Gastroesophageal sphincter (tissue), 4 donors: ENCODE measurements around the gene MCC. TPM values are rescaled to one million over a fixed set of nuclear protein-coding genes. Genes with fewer than 3 reads are reported as not detected.

Experiments
- ATAC-seq: fragments of 150-250 bp; one replicate; pipeline ENCODE4 v1.9.1; 2016; ENCODE audit warnings: mild to moderate bottlenecking, moderate library complexity
- H3K27ac ChIP-seq, 4 donors: fragments of 200-600 bp; sonication (generic) in 3 of 4; 1 replicate in 3 of 4; 2 replicates in 1 of 4; pipeline ENCODE4 v1.5.1; 2016 to 2019
- H3K27me3 ChIP-seq: fragments of 200-600 bp; sonication (generic); one replicate; pipeline ENCODE4 v1.5.1; 2019
- H3K36me3 ChIP-seq, 2 donors: fragments of 200-600 bp; sonication (generic); one replicate each; pipeline ENCODE4 v1.5.1; 2019; ENCODE audit warnings: control low read depth in 1 of 2
- H3K4me1 ChIP-seq, 3 donors: fragments of 200-600 bp; sonication (generic); 1 replicate in 2 of 3; 2 replicates in 1 of 3; pipeline ENCODE4 v1.5.1; 2016 to 2019; ENCODE audit warnings: control low read depth in 2 of 3
- H3K4me3 ChIP-seq, 2 donors: fragments of 200-600 bp; sonication (generic); one replicate each; pipeline ENCODE4 v1.5.1; 2019; ENCODE audit warnings: mild to moderate bottlenecking in 1 of 2, moderate library complexity in 1 of 2
- H3K9me3 ChIP-seq, 3 donors: fragments of 200-600 bp; sonication (generic); one replicate each; pipeline ENCODE4 v1.5.1; 2017 to 2019; ENCODE audit warnings: control low read depth in 2 of 3
- EP300 ChIP-seq: sonication (generic); formaldehyde crosslinking; IDR thresholded peaks from one replicate; pipeline ENCODE4 v1.6.1; 2017; ENCODE audit warnings: antibody characterized with exemption, mild to moderate bottlenecking
- POLR2A ChIP-seq, 2 donors: fragments of 450-650 bp; IDR thresholded peaks; one replicate each; pipeline ENCODE4 v1.6.1; 2017; ENCODE audit warnings: antibody characterized with exemption in 2 of 2, mild to moderate bottlenecking in 2 of 2, moderate library complexity in 1 of 2
- POLR2AphosphoS5 ChIP-seq: sonication (generic); formaldehyde crosslinking; IDR thresholded peaks from one replicate; pipeline ENCODE4 v1.6.1; 2017; ENCODE audit warnings: antibody characterized with exemption
- WGBS, 2 donors: methylation state at CpG; one replicate each; pipeline ENCODE4 v1.1.5; 2018; ENCODE audit warnings: low coverage in 1 of 2; 5-methylcytosine and 5-hydroxymethylcytosine counted together
- total RNA-seq, 4 donors: library from RNA; depleted of rRNA; stranded (reverse); fragments of >200 nt; gene quantifications; one replicate each; pipeline ENCODE4 v1.1.0, GENCODE V29; 2016
- TF ChIP-seq, protein P1 (sequence below), 4 experiments: fragments of 200-600 bp in 2 of 4; fragments of 450-650 bp in 2 of 4; sonication (generic) in 1 of 4; IDR thresholded peaks; one replicate each; pipeline ENCODE4 v1.5.1; 2017 to 2019; ENCODE audit warnings: antibody characterized with exemption in 4 of 4, mild to moderate bottlenecking in 2 of 4, moderate library complexity in 2 of 4

The MCC gene
- total RNA-seq, 4 donors from 2014 or later: 20.5 to 28.7 (median 23.5) TPM

- WGBS, 2 donors: 56 to 74% methylated on average over 3 of the region's 5 CpGs
- TF ChIP-seq, protein P1, sequence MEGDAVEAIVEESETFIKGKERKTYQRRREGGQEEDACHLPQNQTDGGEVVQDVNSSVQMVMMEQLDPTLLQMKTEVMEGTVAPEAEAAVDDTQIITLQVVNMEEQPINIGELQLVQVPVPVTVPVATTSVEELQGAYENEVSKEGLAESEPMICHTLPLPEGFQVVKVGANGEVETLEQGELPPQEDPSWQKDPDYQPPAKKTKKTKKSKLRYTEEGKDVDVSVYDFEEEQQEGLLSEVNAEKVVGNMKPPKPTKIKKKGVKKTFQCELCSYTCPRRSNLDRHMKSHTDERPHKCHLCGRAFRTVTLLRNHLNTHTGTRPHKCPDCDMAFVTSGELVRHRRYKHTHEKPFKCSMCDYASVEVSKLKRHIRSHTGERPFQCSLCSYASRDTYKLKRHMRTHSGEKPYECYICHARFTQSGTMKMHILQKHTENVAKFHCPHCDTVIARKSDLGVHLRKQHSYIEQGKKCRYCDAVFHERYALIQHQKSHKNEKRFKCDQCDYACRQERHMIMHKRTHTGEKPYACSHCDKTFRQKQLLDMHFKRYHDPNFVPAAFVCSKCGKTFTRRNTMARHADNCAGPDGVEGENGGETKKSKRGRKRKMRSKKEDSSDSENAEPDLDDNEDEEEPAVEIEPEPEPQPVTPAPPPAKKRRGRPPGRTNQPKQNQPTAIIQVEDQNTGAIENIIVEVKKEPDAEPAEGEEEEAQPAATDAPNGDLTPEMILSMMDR (IDR thresholded peaks at IDR 0.05): no peak
- no peak for TF ChIP-seq EP300
- no peak for TF ChIP-seq POLR2A (IDR thresholded peaks at IDR 0.05)
- TF ChIP-seq POLR2AphosphoS5: no peak
- Histone ChIP-seq H3K4me1 (peaks cover 0 to 19% (median 0%) of the 10 kb centered on the region in 3 donors), H3K27me3 (no peaks in the 10 kb centered on the region), H3K36me3 (no peaks in the 10 kb centered on the region), H3K4me3 (no peak overlapping the region), H3K27ac (no peak overlapping the region), H3K9me3 (no peaks in the 10 kb centered on the region)
- no peak for ATAC-seq
Observed at GRCh38 chr5:113156271-113156877, 331.9 kb downstream of the MCC start.

GRCh38 chr5:113153512-113154097, 334.6 kb downstream of the MCC start:
- no peaks in the 10 kb centered on the region for H3K36me3 ChIP-seq
- no peak overlapping the region for H3K4me3 ChIP-seq
- H3K27ac ChIP-seq: no peak overlapping the region
- peaks cover 0 to 14% (median 0%) of the 10 kb centered on the region in 3 donors for H3K4me1 ChIP-seq
- H3K9me3 ChIP-seq: no peaks in the 10 kb centered on the region
- WGBS, 2 donors: 77 to 80% methylated on average over 1 of the region's 1 CpG
- no peaks in the 10 kb centered on the region for H3K27me3 ChIP-seq
- no peak for TF ChIP-seq EP300
- no peak for TF ChIP-seq POLR2AphosphoS5
- TF ChIP-seq, protein P1 (IDR thresholded peaks at IDR 0.05): no peak
- no peak for TF ChIP-seq POLR2A (IDR thresholded peaks at IDR 0.05)
- no peak for ATAC-seq

DNA sequence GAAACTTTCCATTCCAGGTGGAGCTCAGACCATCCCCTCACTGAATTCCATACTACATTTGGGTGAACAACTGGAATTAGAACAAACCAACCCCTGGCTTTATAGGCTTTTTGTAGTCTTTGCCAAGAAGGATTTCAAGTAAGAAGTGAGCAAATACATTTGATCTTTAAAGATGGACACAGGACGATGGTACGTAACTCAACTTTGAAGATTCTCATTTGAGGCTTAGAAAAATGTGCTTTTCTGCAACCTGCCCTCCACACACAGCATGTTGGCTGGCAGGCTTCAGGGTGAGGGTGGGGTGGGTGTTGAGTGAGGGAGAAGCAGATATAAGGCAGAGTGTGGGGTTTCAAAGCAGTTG, 335.9 kb downstream of the MCC start:
- H3K4me1 ChIP-seq: peaks cover 0 to 7% (median 0%) of the 10 kb centered on the region in 3 donors
- H3K9me3 ChIP-seq: no peaks in the 10 kb centered on the region
- H3K4me3 ChIP-seq: no peak overlapping the region
- H3K27ac ChIP-seq: no peak overlapping the region
- no peak for ATAC-seq
- WGBS, 2 donors: 100% methylated on average over 2 of the region's 2 CpGs; no CpG with 5 or more reads in 1 of the 2 donors
- H3K36me3 ChIP-seq: no peaks in the 10 kb centered on the region
- H3K27me3 ChIP-seq: no peaks in the 10 kb centered on the region
- TF ChIP-seq, protein P1 (IDR thresholded peaks at IDR 0.05): no peak
- no peak for TF ChIP-seq EP300
- no peak for TF ChIP-seq POLR2A (IDR thresholded peaks at IDR 0.05)
- no peak for TF ChIP-seq POLR2AphosphoS5

DNA sequence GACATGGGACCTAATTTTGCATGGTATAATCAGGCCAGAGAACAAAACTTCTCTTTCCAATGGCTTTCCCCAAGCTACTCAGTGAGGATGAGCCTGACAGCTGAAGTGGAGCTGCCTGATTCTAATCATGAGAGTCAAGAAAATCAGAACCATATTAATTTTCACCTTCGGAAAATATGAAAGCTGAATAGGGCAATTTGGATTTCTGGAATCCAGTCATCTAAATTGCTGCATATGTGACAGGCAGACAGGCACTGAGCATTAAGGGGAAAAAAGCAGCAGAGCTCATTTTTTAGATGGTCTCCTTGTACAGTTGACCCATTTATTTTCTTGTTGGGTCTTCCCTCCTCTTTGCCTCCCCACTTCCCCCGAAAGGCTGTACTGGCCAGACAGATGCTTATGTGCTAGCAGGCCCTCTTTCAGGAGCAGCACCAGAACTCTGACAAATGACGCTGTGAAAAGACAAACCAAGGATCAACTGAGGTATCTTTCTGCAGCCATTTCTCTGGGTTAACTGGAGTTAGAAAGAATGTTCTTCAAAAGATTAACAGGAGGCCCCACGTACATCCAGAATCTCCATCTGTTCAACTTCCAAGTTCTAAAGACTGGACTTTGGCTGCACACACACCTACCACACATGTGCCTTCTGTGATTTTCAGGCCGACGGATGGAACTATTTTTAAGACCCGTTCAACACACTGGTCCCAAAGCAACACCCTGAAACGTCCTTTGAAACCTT, 336.4 kb downstream of the MCC start:
- TF ChIP-seq EP300: no peak
- TF ChIP-seq, protein P1 (IDR thresholded peaks at IDR 0.05): no peak
- no peak for TF ChIP-seq POLR2AphosphoS5
- no peak for TF ChIP-seq POLR2A (IDR thresholded peaks at IDR 0.05)
- ATAC-seq: no peak
- Histone ChIP-seq H3K9me3 (no peaks in the 10 kb centered on the region), H3K4me3 (no peak overlapping the region), H3K27me3 (no peaks in the 10 kb centered on the region), H3K36me3 (no peaks in the 10 kb centered on the region), H3K27ac (no peak overlapping the region), H3K4me1 (peaks cover 0 to 1% (median 0%) of the 10 kb centered on the region in 3 donors)
- WGBS, 2 donors: 73 to 85% methylated on average over 6 to 8 of the region's 8 CpGs
